Cerebellar nuclear complex (tissue), 1 donor: Measurements from ENCODE around the gene SLC22A17.
"Not testable (repeated sequence)": the region's sequence is repeated elsewhere in the genome, so short reads cannot be mapped to it uniquely, and the experiment has no call there.

Source experiments
- DNase-seq, 2 experiments: peaks; one replicate each; lab custom pipeline; 2025; lab: John Stamatoyannopoulos, UW

SLC22A17 gene

DNA sequence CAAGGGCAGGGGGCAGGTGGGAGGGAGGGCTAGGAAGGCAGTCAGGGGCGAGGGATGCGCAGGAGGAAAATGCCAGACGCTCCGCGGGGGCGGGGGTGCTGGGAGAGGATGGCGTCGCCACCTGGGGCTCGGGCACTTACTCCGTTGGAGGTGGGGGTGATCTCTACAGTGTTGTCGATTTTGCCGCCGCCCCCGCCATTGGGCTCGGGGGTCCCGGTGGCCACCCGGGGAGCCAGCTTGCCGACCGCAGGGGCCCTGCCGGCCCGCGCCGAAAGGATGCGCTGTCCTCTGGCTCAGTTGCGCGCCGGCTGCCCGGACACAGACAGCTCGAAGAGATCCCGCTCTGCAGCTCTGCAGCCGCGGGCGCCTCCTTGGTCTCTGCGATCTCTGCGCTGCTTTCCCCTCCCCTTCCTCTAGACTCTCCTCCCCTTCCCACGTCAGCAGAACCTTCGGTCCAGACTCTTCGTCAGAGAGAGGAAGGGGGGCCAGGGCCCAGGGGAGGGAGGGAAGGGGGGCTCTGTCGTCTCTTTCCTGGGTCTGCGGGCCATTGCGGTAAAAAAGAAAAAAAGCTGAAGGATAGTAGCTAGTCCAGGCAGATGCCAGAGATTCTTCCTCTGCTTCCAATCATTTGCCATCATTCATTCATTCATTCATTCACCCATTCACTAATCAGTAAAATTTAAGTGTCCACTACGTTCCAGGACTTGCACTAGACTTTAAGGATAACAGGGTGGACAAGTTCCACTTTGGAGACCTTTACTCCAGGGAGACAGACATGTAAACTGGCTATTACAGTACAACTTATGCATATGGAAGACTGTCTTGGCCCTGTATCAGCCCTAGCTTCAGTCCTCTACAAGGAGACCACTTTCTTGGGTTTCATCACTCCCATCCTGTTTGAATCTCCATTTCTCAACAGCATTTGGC is at the start of gene SLC22A17:
Gene SLC22A17 (minus strand): TSS at position 382 of the 927 bp plus-strand sequence.
- peak in 1 of 2 experiments; percentile 83 for DNase-seq

DNA sequence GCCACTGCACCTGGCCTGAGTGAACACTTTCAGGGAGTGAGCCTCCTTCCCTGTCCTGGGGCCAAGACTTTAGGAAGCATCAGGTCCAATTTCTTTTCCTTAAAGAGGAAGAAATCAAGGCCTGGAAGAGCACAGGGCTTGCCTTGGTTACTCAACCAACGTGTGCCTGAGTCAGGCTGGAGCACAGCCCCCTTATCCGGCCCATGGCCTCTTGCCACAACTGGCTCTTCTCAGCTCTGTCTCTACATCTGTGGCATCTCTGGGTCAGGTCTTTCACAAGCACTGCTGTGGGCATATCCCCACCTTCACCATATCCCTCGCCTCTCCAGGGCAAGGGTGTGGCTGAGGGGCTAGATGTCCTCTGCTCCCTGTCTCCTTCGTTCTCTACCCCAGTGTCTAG is 48.6 kb upstream of the SLC22A17 start:
- no peak for DNase-seq

DNA sequence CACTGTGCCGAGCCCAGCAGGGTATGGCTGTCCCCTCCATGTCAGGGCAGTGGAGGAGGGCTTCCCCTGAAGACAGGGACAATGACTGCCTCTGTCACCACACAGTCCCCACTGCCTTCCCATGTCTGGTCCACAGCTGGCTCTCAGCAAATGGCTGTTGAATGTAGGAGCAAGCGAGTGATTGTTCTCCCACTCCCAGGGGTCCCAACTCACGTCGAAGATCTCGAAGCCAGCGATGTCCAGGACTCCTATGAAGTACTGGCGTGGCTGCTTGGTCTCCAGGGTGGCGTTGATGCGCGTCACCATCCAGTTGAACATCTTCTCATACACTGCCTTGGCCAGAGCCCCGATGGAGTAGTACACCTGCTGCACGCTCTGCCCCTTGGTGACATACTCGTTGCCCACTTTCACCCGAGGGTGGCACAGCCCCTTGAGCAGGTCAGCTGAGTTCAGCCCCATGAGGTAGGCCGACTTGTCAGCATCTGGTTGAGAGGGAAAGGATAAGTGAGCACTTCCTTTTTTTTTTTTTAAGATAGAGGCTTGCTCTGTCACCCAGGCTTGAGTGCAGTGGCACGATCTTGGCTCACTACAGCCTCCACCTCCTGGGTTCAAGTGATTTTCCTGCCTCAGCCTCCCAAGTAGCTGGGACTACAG is 47.9 kb upstream of the SLC22A17 start:
- not testable (repeated sequence) for DNase-seq

DNA sequence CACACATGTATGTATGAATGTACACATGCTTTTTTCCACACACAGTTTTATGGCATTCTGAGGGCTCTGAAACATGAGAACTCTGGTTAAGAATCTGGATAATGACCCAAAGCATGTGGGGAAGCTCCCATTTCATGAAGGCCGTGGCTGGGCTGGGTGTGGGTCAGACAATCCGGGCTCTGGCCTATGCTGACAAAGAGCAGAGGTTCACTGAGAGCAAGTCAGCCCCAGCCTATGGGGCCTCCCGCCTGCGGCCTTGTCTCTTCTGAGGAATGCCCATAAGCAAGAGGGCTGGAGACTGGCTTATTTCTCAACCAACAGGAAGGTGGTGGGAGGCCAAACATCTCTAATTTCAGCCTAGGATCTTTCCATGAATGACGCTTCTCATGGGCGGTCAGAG is 46.9 kb upstream of the SLC22A17 start:
- DNase-seq: no peak

GRCh38 chr14:23399136-23399535 is 46.4 kb upstream of the SLC22A17 start:
- DNase-seq: no peak

- no peak for DNase-seq
These were observed 45.7 kb upstream of the SLC22A17 start for GRCh38 chr14:23398348-23398747.

DNA sequence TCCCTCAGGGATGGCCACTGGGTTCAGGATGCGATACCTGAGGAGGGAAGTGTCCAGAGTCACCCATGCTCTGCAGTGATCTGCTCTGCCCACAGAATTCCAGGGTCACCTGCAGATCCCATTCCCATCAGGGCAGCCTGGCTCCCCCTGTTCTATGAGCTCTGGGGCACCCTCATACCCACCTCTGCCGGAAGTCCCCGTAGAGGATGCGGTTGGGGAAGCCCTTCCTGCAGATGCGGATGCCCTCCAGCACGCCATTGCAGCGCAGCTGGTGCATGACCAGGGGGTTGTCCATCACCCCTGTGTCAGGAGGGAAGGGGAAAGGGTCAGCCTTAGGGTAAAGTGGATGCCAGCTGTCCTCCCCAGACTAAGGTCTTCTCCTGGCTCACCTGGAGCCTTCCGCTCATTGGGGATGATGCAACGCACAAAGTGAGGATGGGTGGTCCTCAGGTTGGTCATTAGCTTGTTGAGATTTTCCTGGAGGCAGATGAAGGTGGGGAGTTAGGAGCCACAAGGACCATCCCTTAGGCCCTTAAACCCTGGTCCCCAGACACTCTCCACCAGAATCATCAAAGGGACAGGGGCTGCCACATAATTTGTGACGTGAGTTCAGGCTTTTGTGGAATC is 44.2 kb upstream of the SLC22A17 start:
- no peak for DNase-seq

GRCh38 chr14:23396126-23396525 is 43.4 kb upstream of the SLC22A17 start:
- no peak for DNase-seq

DNA sequence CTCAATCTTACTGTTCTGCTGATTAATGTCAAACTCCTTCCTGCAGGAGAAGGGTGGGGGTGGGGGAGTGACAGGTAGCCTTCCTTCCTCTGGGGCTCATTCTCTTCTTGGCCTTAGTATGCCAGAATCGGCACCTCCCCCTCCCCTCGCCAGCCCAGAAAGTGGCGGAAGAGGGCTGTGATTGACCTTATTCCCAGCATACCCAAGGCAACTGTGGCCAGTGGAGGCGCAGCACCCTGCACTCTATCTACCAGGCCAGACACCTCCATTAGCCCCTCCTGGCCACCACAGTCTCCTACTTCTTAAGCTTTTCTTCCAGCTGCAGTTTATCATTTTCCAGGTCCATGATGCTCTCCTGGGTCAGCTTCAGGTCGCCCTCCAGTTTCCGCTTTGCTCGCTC is 39.9 kb upstream of the SLC22A17 start:
- no peak for DNase-seq

- DNase-seq: not testable (repeated sequence)
These were observed 37.2 kb upstream of the SLC22A17 start for GRCh38 chr14:23389871-23390270.

- no peak for DNase-seq
These were observed 36.7 kb upstream of the SLC22A17 start for GRCh38 chr14:23389396-23389795.

- DNase-seq: no peak
These were observed 36.3 kb upstream of the SLC22A17 start for GRCh38 chr14:23388996-23389395.

DNA sequence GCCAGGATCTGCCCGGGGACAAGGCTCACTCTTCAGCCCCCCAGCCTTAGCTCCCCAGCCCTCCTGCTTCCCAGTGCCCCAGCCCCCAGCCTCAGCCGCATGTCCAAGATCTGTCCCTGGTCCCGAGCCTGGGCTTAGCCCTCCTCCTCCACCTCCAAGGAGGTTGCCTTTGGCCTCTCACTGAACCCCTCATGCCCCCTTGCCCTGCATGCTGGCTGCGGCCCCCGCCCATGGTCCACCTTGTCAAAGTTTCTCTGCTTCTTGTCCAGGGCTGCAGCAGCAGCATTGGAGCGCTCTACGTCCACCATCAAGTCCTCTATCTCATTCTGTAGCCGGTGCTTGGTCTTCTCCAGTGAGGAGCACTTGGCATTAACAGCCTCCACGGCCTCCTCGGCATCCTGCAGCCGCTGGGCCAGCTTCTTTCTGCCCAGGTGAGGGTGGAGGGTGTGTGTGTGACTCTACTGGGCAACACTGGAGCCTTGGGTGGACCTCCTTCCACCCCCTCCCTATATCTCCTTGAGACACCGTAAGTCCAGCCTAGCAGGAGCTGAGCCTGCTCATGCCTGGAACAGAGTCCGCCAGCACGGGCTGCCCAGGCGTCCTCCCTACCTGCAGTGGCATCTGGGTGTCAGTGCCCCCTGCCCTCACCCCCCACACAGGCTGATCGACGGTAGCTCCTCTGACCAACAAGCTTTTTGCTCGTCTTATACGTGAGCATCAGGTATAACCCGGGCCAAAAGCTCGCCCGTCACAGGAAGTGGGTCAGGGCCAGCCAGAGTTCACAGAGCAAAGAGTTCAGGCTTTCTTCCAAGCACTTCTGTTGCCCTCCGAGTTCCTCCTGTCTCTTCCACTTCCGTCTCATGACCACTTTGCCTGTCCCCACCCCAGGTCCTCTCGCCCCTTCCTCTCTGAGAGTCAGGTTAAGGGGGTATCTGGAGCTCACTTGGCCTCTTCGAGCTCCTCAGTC is 35.5 kb upstream of the SLC22A17 start:
- DNase-seq: no peak

DNA sequence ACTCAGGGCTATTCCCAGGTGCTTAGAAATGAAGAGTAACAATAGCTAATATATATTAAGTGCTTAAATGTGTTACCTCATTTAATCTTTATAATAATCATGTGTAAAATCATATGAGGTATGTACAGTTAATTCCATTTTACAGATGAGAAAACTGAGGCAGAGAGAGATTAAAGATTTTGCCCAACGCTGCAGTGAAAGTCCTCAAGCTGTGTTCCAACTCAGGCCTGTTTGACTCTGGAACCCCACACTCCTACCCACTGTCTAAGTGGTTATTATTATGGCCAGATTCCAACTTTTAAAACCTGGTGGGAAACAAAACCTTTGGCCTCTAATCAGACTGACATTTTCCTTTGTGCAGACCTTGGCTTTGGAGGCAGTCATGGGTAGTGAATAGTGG is 34.3 kb upstream of the SLC22A17 start:
- no peak for DNase-seq

- not testable (repeated sequence) for DNase-seq
These were observed 33.6 kb upstream of the SLC22A17 start for GRCh38 chr14:23386266-23386657.

GRCh38 chr14:23385642-23386265 is 33.1 kb upstream of the SLC22A17 start:
- no peak for DNase-seq

GRCh38 chr14:23385244-23385641 is 32.6 kb upstream of the SLC22A17 start:
- DNase-seq: no peak

- DNase-seq: no peak
These were observed 31.8 kb upstream of the SLC22A17 start for GRCh38 chr14:23384364-23385080.

DNA sequence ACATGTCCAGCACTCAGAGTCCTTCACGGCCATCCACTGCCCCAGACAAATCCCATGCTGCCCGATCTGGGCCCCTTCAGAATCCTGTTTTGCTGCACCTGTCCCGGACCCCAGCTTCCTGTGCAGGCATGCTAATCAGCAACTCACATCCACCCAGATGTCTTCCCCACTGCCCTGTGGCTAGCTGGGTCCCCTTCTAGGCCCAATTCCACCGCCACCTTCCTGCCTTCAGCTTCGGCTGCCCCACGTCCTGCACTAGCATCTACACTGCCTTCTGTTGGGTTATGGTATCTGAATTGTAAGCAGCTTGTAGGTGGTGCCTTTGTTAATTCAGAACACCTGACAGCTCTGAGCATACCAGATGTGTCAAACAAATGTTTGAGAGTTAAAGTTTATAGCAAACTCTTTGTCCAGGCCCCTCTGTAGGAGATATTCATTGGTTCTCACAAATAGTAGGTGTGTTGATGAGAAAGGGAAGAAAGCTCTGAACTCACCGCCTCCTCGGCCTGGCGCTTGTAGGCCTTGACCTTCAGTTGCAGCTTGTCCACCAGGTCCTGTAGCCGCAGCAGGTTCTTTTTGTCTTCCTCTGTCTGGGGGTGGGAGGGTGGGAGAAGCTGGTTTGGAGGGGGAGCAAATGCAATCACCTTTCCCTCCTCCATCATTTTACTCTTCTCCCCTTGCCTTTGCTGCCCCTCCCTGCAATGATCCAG is 30.2 kb upstream of the SLC22A17 start:
- DNase-seq: no peak

- DNase-seq: no peak
These were observed 29.6 kb upstream of the SLC22A17 start for GRCh38 chr14:23382276-23382675.
